CD4-positive, alpha-beta T cell treated with Interleukin-17A for 4 hours (primary cell): Measurements from ENCODE around the gene ZNF816.
"Not testable (repeated sequence)": the region's sequence is repeated elsewhere in the genome, so short reads cannot be mapped to it uniquely, and the experiment has no call there.

Source experiments
- DNase-seq: peaks from one replicate; pipeline ENCODE4 v3.0.0-alpha.2; 2020; ENCODE audit warnings: mixed read lengths

ZNF816 gene

GRCh38 chr19:52962394-52963246, at the start of gene ZNF816:
ZNF816 (minus strand) TSS chr19:52962881; CDS start chr19:52956089, 6,792 bp downstream.
- DNase-seq: peak; percentile 100

GRCh38 chr19:53012006-53012405, 49.3 kb upstream of the ZNF816 start:
- DNase-seq: no peak

GRCh38 chr19:53010494-53010893, 47.8 kb upstream of the ZNF816 start:
- DNase-seq: no peak

GRCh38 chr19:53008061-53008778, 45.5 kb upstream of the ZNF816 start:
- DNase-seq: no peak

- DNase-seq: no peak
Measured at GRCh38 chr19:53007606-53008005, 44.9 kb upstream of the ZNF816 start.

- DNase-seq: no peak
Measured at GRCh38 chr19:53007200-53007599, 44.5 kb upstream of the ZNF816 start.

GRCh38 chr19:53004242-53004641, 41.6 kb upstream of the ZNF816 start:
- DNase-seq: no peak

GRCh38 chr19:53002479-53002878, 39.8 kb upstream of the ZNF816 start:
- no peak for DNase-seq

GRCh38 chr19:52997975-52998374, 35.3 kb upstream of the ZNF816 start:
- DNase-seq: no peak

- no peak for DNase-seq
Measured at GRCh38 chr19:52995711-52996110, 33.0 kb upstream of the ZNF816 start.

- peak; percentile 77 for DNase-seq
Measured at GRCh38 chr19:52993342-52994178, 30.9 kb upstream of the ZNF816 start.

GRCh38 chr19:52992109-52993004, 29.7 kb upstream of the ZNF816 start:
- DNase-seq: peak; percentile 7

GRCh38 chr19:52991484-52991883, 28.8 kb upstream of the ZNF816 start:
- no peak for DNase-seq

GRCh38 chr19:52990759-52991418, 28.2 kb upstream of the ZNF816 start:
- DNase-seq: no peak

- DNase-seq: no peak
Measured at GRCh38 chr19:52988506-52988905, 25.8 kb upstream of the ZNF816 start.

GRCh38 chr19:52987221-52987620, 24.5 kb upstream of the ZNF816 start:
- no peak for DNase-seq

- DNase-seq: not testable (repeated sequence)
Measured at GRCh38 chr19:52983167-52983566, 20.5 kb upstream of the ZNF816 start.

GRCh38 chr19:52981329-52981728, 18.6 kb upstream of the ZNF816 start:
- no peak for DNase-seq

GRCh38 chr19:52967772-52968171, 5.1 kb upstream of the ZNF816 start:
- DNase-seq: no peak

- DNase-seq: peak; percentile 28
Measured at GRCh38 chr19:52963247-52963618, 552 bp upstream of the ZNF816 start.

- no peak for DNase-seq
Measured at GRCh38 chr19:52961981-52962380, 700 bp downstream of the ZNF816 start.
